Measurements from ENCODE around the gene PHLDA3. TPM values are rescaled to one million over a fixed set of nuclear protein-coding genes. Genes with fewer than 3 reads are reported as not detected.
"Not testable (repeated sequence)": the region's sequence is repeated elsewhere in the genome, so short reads cannot be mapped to it uniquely, and the experiment has no call there.

Gene PHLDA3
- total RNA-seq, 1 experiment from 2014 or later, result 22.1 TPM

DNA sequence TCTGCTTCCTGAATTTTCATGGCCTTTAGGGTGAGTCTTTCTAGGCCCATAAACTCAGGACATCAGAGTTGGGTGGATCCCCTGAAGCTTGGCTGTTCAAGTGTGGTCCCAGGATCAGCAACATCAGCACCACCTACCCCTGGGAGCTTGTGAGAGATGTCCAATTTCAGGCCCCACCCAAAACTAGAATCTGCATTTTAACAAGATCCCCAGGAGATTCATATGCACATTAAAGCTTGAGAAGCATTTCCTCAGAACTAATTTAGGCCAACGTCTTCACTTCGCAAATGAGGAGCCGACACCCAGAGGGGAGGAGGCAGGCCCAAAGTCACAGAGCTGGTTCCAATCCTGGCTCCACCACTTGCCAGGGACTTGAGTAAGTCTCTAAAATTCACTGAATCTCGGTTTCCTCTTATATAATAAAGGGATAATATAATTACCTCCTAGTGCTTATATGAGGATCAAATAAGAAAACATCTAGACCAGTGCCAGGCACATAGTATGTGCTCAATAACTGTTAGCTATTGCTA, 10.3 kb upstream of the PHLDA3 start:
- Histone ChIP-seq H2AFZ (ENCODE audit: low read depth, low read length, poor library complexity, severe bottlenecking) (no peak overlapping the region), H3K9me3 (ENCODE audit: control insufficient read depth in 1 of 2, insufficient read depth in 1 of 2, low read depth in 1 of 2, low read length in 2 of 2) (no peaks in the 10 kb centered on the region), H4K20me1 (ENCODE audit: insufficient read depth) (no peaks in the 10 kb centered on the region), H3K9ac (ENCODE audit: low read length) (no peak overlapping the region), H3K4me1 (ENCODE audit: control insufficient read depth in 1 of 2, insufficient read depth in 2 of 2, low read length in 2 of 2) (peaks cover 23 to 36% of the 10 kb centered on the region in 2 experiments), H3K4me2 (ENCODE audit: low read length) (no peak overlapping the region), H3K27ac (ENCODE audit: low read depth, low read length) (no peak overlapping the region), H3K79me2 (ENCODE audit: insufficient read depth, low read length) (no peaks in the 10 kb centered on the region), H3K27me3 (ENCODE audit: insufficient read depth, low read length) (no peaks in the 10 kb centered on the region), H3K36me3 (ENCODE audit: control insufficient read depth in 1 of 2, insufficient read depth in 2 of 2, low read length in 2 of 2) (no peaks in the 10 kb centered on the region; a peak in 1 of 4 replicates), H3K4me3 (replicated peaks in 1 of 2; ENCODE audit: low read depth in 1 of 2, low read length in 2 of 2) (no peak overlapping the region), H3K9me2 (ENCODE audit: insufficient read depth) (no peaks in the 10 kb centered on the region)
- intact Hi-C loops (cut with micrococcal nuclease), result no loop called here
- no peak for TF ChIP-seq RAD21 (IDR thresholded peaks at IDR 0.05; ENCODE audit: low read depth)
- TF ChIP-seq ZFX (IDR thresholded peaks at IDR 0.05), result no peak
- no peak for TF ChIP-seq CBX3 (IDR thresholded peaks at IDR 0.05; ENCODE audit: low read depth)
- no peak for TF ChIP-seq CEBPB (IDR thresholded peaks at IDR 0.05; ENCODE audit: low read depth)
- no peak for TF ChIP-seq YY1 (IDR thresholded peaks at IDR 0.05; ENCODE audit: extremely low read depth, insufficient replicate concordance, low read depth, low read length)
- no peak for TF ChIP-seq POLR2A (IDR thresholded peaks at IDR 0.05; ENCODE audit: borderline replicate concordance, extremely low read depth, insufficient read depth, insufficient read length)
- CTCF ChIA-PET, result interaction anchor here (0.8 to 1.1 kb wide), 2 partner anchors 31 to 33 kb away, joined by 3 to 7 read pairs; no protein-coding TSS in a partner anchor
- RAD21 ChIA-PET (ENCODE audit: low non-redundant PET in 1 of 2, low total read pairs in 2 of 2, uncharacterized antibody in 2 of 2, unreplicated experiment in 2 of 2), result interaction anchor here in 1 of 2 experiments (2.4 kb wide), 1 partner anchor 31 kb away, joined by 10 read pairs; no protein-coding TSS in a partner anchor
- ATAC-seq (no peak), DNase-seq (ENCODE audit: low read depth, low spot score) (no peak)
- no TSS peak for BruUV-seq (replicated peaks)
- POLR2A ChIA-PET, result interaction anchor here (2.0 kb wide), 1 partner anchor 19 kb away, joined by 7 read pairs; no protein-coding TSS in a partner anchor

- H3K27me3 ChIP-seq (ENCODE audit: insufficient read depth, low read length); RAD21 ChIA-PET (ENCODE audit: low non-redundant PET in 1 of 2, low total read pairs in 2 of 2, uncharacterized antibody in 2 of 2, unreplicated experiment in 2 of 2); ATAC-seq; H3K9me2 ChIP-seq (ENCODE audit: insufficient read depth); DNase-seq (ENCODE audit: low read depth, low spot score); H3K9ac ChIP-seq (ENCODE audit: low read length); POLR2A ChIA-PET; H3K27ac ChIP-seq (ENCODE audit: low read depth, low read length); H4K20me1 ChIP-seq (ENCODE audit: insufficient read depth); H3K4me2 ChIP-seq (ENCODE audit: low read length); H2AFZ ChIP-seq (ENCODE audit: low read depth, low read length, poor library complexity, severe bottlenecking); H3K36me3 ChIP-seq (ENCODE audit: control insufficient read depth in 1 of 2, insufficient read depth in 2 of 2, low read length in 2 of 2); H3K79me2 ChIP-seq (ENCODE audit: insufficient read depth, low read length); H3K9me3 ChIP-seq (ENCODE audit: control insufficient read depth in 1 of 2, insufficient read depth in 1 of 2, low read depth in 1 of 2, low read length in 2 of 2); BruUV-seq (replicated peaks); H3K4me3 ChIP-seq (replicated peaks in 1 of 2; ENCODE audit: low read depth in 1 of 2, low read length in 2 of 2); intact Hi-C loops (cut with micrococcal nuclease): not testable (repeated sequence)
- H3K4me1 ChIP-seq (ENCODE audit: control insufficient read depth in 1 of 2, insufficient read depth in 2 of 2, low read length in 2 of 2), result peaks cover 23 to 36% of the 10 kb centered on the region in 2 experiments
- CTCF ChIA-PET, result interaction anchor here (0.8 to 1.1 kb wide), 2 partner anchors 31 to 34 kb away, joined by 3 to 7 read pairs; no protein-coding TSS in a partner anchor
Observed at GRCh38 chr1:201478666-201479065, 9.7 kb upstream of the PHLDA3 start.
